Bone marrow (tissue), 2 donors: ENCODE results near the gene TSPAN31.
"Not testable (repeated sequence)": the region's sequence is repeated elsewhere in the genome, so short reads cannot be mapped to it uniquely, and the experiment has no call there.

Experiments used
- DNase-seq, 2 donors: peaks; one replicate each; lab custom pipeline; 2025; lab: John Stamatoyannopoulos, UW

TSPAN31 gene, protein sequence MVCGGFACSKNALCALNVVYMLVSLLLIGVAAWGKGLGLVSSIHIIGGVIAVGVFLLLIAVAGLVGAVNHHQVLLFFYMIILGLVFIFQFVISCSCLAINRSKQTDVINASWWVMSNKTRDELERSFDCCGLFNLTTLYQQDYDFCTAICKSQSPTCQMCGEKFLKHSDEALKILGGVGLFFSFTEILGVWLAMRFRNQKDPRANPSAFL

DNA sequence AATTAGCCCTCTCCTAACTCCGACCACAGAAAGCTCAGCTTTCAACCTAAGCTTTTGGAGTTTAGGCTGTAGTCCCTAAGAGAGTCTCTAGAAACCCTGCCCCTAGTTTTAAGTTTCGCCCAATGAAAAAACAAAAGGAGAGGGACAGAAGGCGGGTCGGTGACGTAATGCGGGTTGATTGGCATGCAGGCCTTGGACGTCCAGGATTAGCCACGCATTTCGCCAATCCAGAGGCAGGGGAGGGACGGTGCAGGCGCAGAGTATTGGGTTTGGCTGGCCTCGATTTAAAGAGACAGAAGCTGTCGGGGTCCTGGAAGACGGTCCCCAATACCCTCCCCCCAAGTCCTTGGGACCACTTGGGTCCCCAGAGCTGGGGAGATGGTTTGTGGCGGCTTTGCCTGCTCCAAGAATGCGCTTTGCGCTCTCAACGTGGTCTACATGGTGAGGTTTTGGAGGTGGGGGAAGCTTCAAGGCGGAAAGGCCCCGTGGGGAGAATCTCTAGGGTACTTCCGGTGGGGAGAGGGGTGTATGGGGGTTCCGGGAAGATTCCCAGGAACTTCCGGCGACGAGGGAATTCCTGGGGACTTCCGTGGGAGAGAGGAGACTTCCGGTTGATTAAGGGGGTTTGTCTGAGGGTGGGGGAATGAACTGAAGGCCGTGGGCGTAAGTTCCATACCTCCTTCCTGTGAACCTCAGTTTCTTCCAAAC lies at the start of gene TSPAN31:
Gene TSPAN31 (plus strand): TSS at position 263 of the 708 bp plus-strand sequence. CDS start 116 bp downstream, at position 379.
- peak; percentile 93 to 99 for DNase-seq

- no peak for DNase-seq
Measured at GRCh38 chr12:57695770-57696432, 48.9 kb upstream of the TSPAN31 start.

DNA sequence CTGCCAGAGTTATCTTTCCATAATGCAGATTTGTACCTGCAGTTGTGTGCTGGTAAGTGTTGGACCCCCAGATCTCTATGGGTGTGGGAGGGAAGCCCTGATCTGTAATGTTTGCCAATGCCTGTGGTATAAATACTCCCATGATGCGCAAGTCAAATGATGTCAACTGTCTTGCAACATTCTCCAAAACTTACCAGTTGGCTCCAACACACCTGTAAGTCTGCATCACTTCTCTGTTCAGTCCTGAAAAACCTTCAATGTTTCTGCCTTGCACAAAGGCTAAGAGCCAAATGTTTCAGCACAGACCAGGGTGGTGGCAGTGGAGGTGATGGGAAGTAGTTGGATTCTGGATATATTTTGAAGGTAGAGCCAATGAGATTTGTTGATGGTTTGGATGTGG lies 47.8 kb upstream of the TSPAN31 start:
- no peak for DNase-seq

- DNase-seq = no peak
Measured at GRCh38 chr12:57698414-57698813, 46.4 kb upstream of the TSPAN31 start.

DNA sequence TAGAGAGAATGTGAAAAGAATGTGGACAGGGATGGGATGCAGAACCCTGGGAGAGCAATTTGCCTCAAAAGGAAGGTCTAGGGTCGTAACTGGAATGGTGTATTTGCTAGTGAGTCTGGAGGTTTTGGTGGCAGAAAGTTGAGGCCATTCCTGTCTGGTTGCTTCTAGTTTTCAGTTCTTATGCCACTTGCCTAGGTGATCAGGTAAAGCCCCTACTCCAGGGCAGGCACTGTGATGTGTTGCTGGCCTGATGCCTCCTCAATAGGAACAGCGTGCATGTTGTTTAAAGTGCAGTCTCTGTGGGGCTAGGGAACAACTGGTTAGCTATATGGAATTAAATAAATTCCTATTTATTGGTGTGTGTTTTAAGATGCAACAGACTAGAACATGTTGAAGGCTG lies 44.5 kb upstream of the TSPAN31 start:
- no peak for DNase-seq

GRCh38 chr12:57707250-57707649 lies 37.6 kb upstream of the TSPAN31 start:
- no peak for DNase-seq

DNA sequence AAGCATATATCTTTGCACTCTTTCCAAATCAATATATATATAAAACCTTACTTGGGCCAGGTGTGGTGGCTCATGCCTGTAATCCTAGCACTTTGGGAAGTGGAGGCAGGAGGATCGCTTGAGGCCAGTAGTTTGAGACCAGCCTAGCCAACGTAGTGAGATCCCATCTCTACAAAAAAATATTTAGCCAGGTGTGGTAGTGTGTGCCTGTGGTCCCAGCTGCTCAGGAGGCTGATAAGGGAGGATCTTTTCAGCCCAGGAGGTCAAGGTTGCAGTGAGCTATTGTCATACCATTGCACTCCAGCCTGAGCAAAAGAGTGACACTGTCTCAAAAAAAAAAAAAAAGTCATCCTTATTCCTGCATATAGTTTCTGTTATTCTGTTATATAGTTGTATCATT lies 36.5 kb upstream of the TSPAN31 start:
- DNase-seq = no peak

- DNase-seq = no peak
Measured at GRCh38 chr12:57712701-57713100, 32.1 kb upstream of the TSPAN31 start.

DNA sequence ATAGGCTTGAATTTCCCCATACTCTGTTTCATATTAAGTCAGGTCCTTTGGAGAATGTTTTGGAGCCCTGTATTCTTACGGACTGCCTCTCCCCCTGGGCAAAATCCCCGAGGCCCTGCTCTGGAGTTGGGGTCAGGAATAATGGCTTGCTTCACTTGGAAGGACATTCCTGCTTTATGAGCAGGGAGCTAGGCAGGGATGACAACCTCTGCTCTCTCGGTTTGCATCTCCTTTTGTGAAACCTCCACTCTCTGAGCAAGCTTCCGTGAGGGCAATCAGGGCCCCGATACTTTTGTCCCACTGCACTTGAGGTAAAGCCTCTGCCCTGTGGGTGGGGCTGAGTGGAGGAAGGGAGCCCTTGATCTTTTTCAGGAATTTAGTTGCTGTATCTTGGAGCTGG lies 31.6 kb upstream of the TSPAN31 start:
- DNase-seq = no peak

- DNase-seq = not testable (repeated sequence)
Measured at GRCh38 chr12:57715036-57715748, 29.6 kb upstream of the TSPAN31 start.

DNA sequence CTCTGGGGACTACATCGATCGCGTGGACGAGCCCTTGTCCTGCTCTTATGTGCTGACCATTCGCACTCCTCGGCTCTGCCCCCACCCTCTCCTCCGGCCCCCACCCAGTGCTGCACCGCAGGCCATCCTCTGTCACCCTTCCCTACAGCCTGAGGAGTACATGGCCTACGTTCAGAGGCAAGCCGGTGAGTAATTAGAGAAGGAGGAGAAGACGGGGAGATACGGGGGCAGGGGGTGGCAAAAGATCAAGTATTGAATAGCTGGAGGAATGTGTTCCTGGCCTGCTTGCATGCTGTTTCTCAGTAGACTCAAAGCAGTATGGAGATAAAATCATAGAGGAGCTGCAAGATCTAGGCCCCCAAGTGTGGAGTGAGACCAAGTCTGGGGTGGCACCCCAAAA lies 29.1 kb upstream of the TSPAN31 start:
- DNase-seq = no peak

GRCh38 chr12:57716305-57716704 lies 28.5 kb upstream of the TSPAN31 start:
- DNase-seq = no peak

DNA sequence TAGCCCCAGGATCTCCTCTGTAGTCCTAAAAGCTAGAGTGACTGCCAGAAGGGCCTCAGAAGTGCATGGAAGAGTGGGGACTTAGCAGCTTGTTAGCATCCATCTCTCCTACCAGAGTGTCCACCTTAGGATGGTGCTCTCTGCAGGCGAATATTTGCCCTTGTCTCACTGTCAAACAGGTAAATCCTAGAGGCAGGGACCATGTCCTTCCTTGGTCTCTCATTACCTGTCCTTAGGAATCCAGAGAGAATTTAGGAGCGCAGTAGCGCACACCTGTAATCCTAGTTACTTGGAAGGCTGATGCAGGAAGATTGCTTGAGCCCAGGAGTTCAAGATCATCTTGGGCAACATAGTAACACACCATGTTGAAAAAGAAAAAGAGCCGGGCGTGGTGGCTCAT lies 27.7 kb upstream of the TSPAN31 start:
- no peak for DNase-seq

- DNase-seq = no peak
Measured at GRCh38 chr12:57717846-57718640, 26.8 kb upstream of the TSPAN31 start.

GRCh38 chr12:57718641-57719528 lies 26.0 kb upstream of the TSPAN31 start:
- DNase-seq = no peak

DNA sequence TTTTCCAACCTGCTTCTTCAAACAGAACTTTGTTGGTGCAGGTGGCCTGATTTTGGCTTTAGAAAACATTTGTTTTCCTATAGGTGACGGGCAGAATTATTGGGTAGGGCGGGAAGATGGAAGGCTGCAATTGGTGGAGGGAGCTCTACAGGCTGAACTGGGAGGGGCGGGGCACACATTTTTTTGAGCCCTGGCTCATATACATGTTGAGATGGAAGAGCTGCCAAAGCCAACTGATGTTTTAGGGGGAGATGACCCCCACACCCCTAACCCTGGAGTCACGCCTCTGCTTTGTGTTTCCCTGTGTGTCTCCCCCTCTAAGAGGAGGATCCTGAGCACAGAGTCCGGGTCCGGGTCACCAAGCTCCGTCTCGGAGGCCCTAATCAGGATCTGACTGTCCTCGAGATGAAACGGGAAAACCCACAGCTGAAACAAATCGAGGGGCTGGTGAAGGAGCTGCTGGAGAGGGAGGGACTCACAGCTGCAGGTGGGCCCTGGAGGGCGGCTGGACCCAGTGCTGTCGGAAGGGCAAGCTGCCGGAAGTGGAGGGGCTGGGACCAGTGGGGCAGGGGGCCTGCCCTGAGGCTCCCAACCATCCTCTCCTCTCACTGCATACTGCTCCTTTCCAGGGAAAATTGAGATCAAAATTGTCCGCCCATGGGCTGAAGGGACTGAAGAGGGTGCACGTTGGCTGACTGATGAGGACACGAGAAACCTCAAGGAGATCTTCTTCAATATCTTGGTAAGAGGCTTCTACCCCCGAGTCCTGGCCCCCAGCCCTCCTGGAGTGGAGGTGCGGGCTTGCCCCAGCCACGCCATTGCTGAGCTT lies 24.8 kb upstream of the TSPAN31 start:
- no peak for DNase-seq

GRCh38 chr12:57720606-57721595 lies 23.9 kb upstream of the TSPAN31 start:
- no peak for DNase-seq

- not testable (repeated sequence) for DNase-seq
Measured at GRCh38 chr12:57721846-57722608, 22.8 kb upstream of the TSPAN31 start.
